ENCODE measurements around the gene EEF1AKMT3.

DNA sequence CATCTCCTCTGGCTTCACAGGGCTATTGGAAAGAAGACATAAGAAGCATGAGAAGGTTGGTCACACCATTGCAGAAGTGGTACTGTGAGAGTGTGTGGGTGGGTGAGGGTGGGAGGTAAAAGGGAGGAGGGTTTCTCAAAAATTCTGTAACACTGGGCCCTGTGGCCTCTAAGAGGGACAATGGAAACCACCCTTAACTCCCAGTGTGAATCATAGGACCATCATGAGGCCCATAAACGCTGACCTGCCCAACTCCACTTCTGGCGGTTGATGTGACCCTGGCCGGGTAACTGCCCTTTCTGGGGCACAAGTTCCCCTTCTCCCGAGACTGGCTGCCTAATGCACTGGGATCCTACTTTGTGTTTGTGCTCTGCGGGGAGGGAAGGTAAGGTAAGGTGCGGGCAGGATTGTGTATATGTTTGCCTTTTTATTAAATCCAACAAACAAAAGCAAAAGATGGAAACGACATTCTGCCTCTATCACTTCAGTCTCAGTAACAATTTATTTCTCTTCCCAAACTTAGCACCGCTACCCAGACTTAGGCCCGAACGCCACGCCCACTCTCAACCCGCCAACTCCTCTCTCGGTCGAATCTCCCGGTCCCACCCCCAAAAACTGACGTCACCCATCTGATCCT, 1.1 kb upstream of the EEF1AKMT3 start:
- TF ChIP-seq JUNB (IDR thresholded peaks at IDR 0.05; ENCODE audit: unreplicated experiment) (no peak), EZH2 (IDR thresholded peaks at IDR 0.05; ENCODE audit: low read depth, unreplicated experiment) (no peak), ZNF114 (CRISPR knock-in tag; IDR thresholded peaks at IDR 0.05) (no peak), POLR2AphosphoS5 (IDR thresholded peaks at IDR 0.05; ENCODE audit: low read depth) (no peak), NANOG (IDR thresholded peaks at IDR 0.05; ENCODE audit: borderline replicate concordance) (no peak), EZH2phosphoT487 (IDR thresholded peaks at IDR 0.05; ENCODE audit: unreplicated experiment) (no peak), CREB1 (CRISPR knock-in tag; IDR thresholded peaks at IDR 0.05; ENCODE audit: low read depth) (no peak)
- TF ChIP-seq, protein P1, sequence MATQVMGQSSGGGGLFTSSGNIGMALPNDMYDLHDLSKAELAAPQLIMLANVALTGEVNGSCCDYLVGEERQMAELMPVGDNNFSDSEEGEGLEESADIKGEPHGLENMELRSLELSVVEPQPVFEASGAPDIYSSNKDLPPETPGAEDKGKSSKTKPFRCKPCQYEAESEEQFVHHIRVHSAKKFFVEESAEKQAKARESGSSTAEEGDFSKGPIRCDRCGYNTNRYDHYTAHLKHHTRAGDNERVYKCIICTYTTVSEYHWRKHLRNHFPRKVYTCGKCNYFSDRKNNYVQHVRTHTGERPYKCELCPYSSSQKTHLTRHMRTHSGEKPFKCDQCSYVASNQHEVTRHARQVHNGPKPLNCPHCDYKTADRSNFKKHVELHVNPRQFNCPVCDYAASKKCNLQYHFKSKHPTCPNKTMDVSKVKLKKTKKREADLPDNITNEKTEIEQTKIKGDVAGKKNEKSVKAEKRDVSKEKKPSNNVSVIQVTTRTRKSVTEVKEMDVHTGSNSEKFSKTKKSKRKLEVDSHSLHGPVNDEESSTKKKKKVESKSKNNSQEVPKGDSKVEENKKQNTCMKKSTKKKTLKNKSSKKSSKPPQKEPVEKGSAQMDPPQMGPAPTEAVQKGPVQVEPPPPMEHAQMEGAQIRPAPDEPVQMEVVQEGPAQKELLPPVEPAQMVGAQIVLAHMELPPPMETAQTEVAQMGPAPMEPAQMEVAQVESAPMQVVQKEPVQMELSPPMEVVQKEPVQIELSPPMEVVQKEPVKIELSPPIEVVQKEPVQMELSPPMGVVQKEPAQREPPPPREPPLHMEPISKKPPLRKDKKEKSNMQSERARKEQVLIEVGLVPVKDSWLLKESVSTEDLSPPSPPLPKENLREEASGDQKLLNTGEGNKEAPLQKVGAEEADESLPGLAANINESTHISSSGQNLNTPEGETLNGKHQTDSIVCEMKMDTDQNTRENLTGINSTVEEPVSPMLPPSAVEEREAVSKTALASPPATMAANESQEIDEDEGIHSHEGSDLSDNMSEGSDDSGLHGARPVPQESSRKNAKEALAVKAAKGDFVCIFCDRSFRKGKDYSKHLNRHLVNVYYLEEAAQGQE (IDR thresholded peaks at IDR 0.05; ENCODE audit: unreplicated experiment): no peak
- TF ChIP-seq, protein P2, sequence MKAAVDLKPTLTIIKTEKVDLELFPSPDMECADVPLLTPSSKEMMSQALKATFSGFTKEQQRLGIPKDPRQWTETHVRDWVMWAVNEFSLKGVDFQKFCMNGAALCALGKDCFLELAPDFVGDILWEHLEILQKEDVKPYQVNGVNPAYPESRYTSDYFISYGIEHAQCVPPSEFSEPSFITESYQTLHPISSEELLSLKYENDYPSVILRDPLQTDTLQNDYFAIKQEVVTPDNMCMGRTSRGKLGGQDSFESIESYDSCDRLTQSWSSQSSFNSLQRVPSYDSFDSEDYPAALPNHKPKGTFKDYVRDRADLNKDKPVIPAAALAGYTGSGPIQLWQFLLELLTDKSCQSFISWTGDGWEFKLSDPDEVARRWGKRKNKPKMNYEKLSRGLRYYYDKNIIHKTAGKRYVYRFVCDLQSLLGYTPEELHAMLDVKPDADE (IDR thresholded peaks at IDR 0.05): no peak
- TF ChIP-seq, protein P3, sequence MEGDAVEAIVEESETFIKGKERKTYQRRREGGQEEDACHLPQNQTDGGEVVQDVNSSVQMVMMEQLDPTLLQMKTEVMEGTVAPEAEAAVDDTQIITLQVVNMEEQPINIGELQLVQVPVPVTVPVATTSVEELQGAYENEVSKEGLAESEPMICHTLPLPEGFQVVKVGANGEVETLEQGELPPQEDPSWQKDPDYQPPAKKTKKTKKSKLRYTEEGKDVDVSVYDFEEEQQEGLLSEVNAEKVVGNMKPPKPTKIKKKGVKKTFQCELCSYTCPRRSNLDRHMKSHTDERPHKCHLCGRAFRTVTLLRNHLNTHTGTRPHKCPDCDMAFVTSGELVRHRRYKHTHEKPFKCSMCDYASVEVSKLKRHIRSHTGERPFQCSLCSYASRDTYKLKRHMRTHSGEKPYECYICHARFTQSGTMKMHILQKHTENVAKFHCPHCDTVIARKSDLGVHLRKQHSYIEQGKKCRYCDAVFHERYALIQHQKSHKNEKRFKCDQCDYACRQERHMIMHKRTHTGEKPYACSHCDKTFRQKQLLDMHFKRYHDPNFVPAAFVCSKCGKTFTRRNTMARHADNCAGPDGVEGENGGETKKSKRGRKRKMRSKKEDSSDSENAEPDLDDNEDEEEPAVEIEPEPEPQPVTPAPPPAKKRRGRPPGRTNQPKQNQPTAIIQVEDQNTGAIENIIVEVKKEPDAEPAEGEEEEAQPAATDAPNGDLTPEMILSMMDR (conservative IDR thresholded peaks at IDR 0.05; ENCODE audit: low read depth in 2 of 2): no peak
